Measurements from ENCODE around the gene LAG3.

DNA sequence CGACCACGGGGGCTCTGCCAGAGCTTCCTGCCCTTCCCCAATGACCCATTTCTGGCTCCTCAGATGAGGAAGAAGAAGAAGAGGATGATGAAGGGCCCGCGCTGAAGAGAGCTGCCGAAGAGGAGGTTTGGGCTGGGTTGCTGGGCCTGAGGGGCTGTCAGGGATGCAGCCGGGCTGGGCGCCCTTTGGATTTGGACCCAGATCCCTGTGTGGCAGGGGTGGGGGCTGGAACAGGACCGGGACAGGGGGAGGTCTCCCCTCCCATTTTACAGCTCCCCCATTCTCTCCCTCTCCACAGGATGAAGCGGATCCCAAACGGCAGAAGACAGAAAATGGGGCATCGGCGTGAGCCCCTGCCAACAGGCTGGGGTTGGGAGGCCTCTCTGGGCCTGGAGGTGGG, 2.2 kb upstream of the LAG3 start:
- TF ChIP-seq, protein P1, sequence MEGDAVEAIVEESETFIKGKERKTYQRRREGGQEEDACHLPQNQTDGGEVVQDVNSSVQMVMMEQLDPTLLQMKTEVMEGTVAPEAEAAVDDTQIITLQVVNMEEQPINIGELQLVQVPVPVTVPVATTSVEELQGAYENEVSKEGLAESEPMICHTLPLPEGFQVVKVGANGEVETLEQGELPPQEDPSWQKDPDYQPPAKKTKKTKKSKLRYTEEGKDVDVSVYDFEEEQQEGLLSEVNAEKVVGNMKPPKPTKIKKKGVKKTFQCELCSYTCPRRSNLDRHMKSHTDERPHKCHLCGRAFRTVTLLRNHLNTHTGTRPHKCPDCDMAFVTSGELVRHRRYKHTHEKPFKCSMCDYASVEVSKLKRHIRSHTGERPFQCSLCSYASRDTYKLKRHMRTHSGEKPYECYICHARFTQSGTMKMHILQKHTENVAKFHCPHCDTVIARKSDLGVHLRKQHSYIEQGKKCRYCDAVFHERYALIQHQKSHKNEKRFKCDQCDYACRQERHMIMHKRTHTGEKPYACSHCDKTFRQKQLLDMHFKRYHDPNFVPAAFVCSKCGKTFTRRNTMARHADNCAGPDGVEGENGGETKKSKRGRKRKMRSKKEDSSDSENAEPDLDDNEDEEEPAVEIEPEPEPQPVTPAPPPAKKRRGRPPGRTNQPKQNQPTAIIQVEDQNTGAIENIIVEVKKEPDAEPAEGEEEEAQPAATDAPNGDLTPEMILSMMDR (conservative IDR thresholded peaks at IDR 0.05): no peak
- no peak for TF ChIP-seq ZFX (IDR thresholded peaks at IDR 0.05)
